HG03139 (cell line): Measurements from ENCODE around the gene PKP4.

Experiments
- ATAC-seq: cut with Tn5 transposase; IDR thresholded peaks from one replicate; pipeline ENCODE4 v1.9.1; 2021; ENCODE audit not compliant: unreplicated experiment

The PKP4 gene

GRCh38 chr2:158713523-158714138 is 256.9 kb downstream of the PKP4 start:
- ATAC-seq, result no peak

GRCh38 chr2:158714420-158714819 is 257.7 kb downstream of the PKP4 start:
- no peak for ATAC-seq

- ATAC-seq, result no peak
Observed at GRCh38 chr2:158715357-158715756, 258.6 kb downstream of the PKP4 start.

- ATAC-seq, result no peak
Observed at GRCh38 chr2:158716121-158716791, 259.5 kb downstream of the PKP4 start.

GRCh38 chr2:158716921-158717320 is 260.2 kb downstream of the PKP4 start:
- ATAC-seq, result no peak

GRCh38 chr2:158717366-158718195 is 260.8 kb downstream of the PKP4 start:
- no peak for ATAC-seq

- ATAC-seq, result no peak
Observed at GRCh38 chr2:158718196-158718585, 261.4 kb downstream of the PKP4 start.

GRCh38 chr2:158718851-158719250 is 262.1 kb downstream of the PKP4 start:
- no peak for ATAC-seq

- no peak for ATAC-seq
Observed at GRCh38 chr2:158719403-158719802, 262.7 kb downstream of the PKP4 start.

GRCh38 chr2:158722266-158723105 is 265.7 kb downstream of the PKP4 start:
- no peak for ATAC-seq

GRCh38 chr2:158723181-158723838 is 266.6 kb downstream of the PKP4 start:
- no peak for ATAC-seq

- no peak for ATAC-seq
Observed at GRCh38 chr2:158723921-158724802, 267.4 kb downstream of the PKP4 start.

- no peak for ATAC-seq
Observed at GRCh38 chr2:158724803-158725381, 268.1 kb downstream of the PKP4 start.

- ATAC-seq, result no peak
Observed at GRCh38 chr2:158725441-158725891, 268.7 kb downstream of the PKP4 start.

- ATAC-seq, result no peak
Observed at GRCh38 chr2:158726911-158727592, 270.3 kb downstream of the PKP4 start.

GRCh38 chr2:158728422-158728821 is 271.7 kb downstream of the PKP4 start:
- ATAC-seq, result no peak

- ATAC-seq, result no peak
Observed at GRCh38 chr2:158729451-158729850, 272.7 kb downstream of the PKP4 start.

- ATAC-seq, result no peak
Observed at GRCh38 chr2:158729873-158730620, 273.3 kb downstream of the PKP4 start.
